Hypothalamus (tissue), 51 donors: Measurements from ENCODE around the gene KLHL4.
"Not testable (repeated sequence)": the region's sequence is repeated elsewhere in the genome, so short reads cannot be mapped to it uniquely, and the experiment has no call there.

Source experiments
- DNase-seq, 51 donors: peaks; one replicate each; lab custom pipeline; 2025; lab: John Stamatoyannopoulos, UW

The KLHL4 gene

GRCh38 chrX:87641439-87641838 is 123.8 kb downstream of the KLHL4 start:
- not testable (repeated sequence) for DNase-seq

- DNase-seq = no peak
These were observed 144.2 kb downstream of the KLHL4 start for GRCh38 chrX:87661761-87662160.

GRCh38 chrX:87663421-87663820 is 145.8 kb downstream of the KLHL4 start:
- DNase-seq = peak in 2 of 51 donors; percentile 4 to 22

- peak in 1 of 51 donors; percentile 16 for DNase-seq
These were observed 146.8 kb downstream of the KLHL4 start for GRCh38 chrX:87664381-87664780.

GRCh38 chrX:87679849-87680248 is 162.2 kb downstream of the KLHL4 start:
- DNase-seq = no peak

- no peak for DNase-seq
These were observed 170.1 kb downstream of the KLHL4 start for GRCh38 chrX:87687703-87688102.

- DNase-seq = not testable (repeated sequence)
These were observed 170.6 kb downstream of the KLHL4 start for GRCh38 chrX:87688113-87688748.

- DNase-seq = not testable (repeated sequence)
These were observed 171.6 kb downstream of the KLHL4 start for GRCh38 chrX:87689218-87689617.

- no peak for DNase-seq
These were observed 175.6 kb downstream of the KLHL4 start for GRCh38 chrX:87693204-87693603.

- no peak for DNase-seq
These were observed 179.8 kb downstream of the KLHL4 start for GRCh38 chrX:87697409-87697808.

- no peak for DNase-seq
These were observed 185.2 kb downstream of the KLHL4 start for GRCh38 chrX:87702795-87703194.

- DNase-seq = not testable (repeated sequence)
These were observed 185.9 kb downstream of the KLHL4 start for GRCh38 chrX:87703469-87703868.

GRCh38 chrX:87706134-87706533 is 188.5 kb downstream of the KLHL4 start:
- no peak for DNase-seq

- DNase-seq = no peak
These were observed 193.0 kb downstream of the KLHL4 start for GRCh38 chrX:87710580-87710979.
